SU-DHL-6 (cell line): ENCODE data around the gene KLHL29.
A peak's percentile ranks its signal among the peaks of the same experiment; 100 is the strongest.

ENCODE experiments used
- H2AFZ ChIP-seq: fragments of 200-600 bp; sonication (generic); 2 replicates; pipeline ENCODE4 v1.6.1; 2014; ENCODE audit warnings: low read depth, mild to moderate bottlenecking, moderate library complexity, mixed read lengths, antibody characterized with exemption, low read length; ENCODE audit not compliant: severe bottlenecking
- H3F3A ChIP-seq: fragments of 200-600 bp; shearing (Covaris generic); 2 replicates; pipeline ENCODE4 v1.6.0; 2016; ENCODE audit warnings: antibody characterized with exemption, mild to moderate bottlenecking; ENCODE audit not compliant: insufficient read depth
- H3K27ac ChIP-seq: fragments of 200-600 bp; sonication (generic); 2 replicates; pipeline ENCODE4 v1.5.1; 2016; ENCODE audit warnings: low read depth, mild to moderate bottlenecking, low read length, moderate library complexity, mixed read lengths
- H3K27me3 ChIP-seq: fragments of 200-600 bp; sonication (generic), shearing (Covaris generic); 2 replicates; pipeline ENCODE4 v1.6.0; 2014; ENCODE audit warnings: mild to moderate bottlenecking, low read length
- H3K36me3 ChIP-seq: fragments of 200-600 bp; sonication (generic); 2 replicates; pipeline ENCODE4 v1.6.1; 2014; ENCODE audit warnings: mild to moderate bottlenecking, low read length, mixed read lengths
- H3K4me2 ChIP-seq: fragments of 300-600, 200-600 bp; shearing (Covaris generic), sonication (generic); 2 replicates; pipeline ENCODE4 v1.6.0; 2014; ENCODE audit warnings: low read length, low read depth, mild to moderate bottlenecking; ENCODE audit not compliant: poor library complexity, severe bottlenecking
- H3K4me3 ChIP-seq: fragments of 200-600 bp; sonication (generic); 2 replicates; pipeline ENCODE4 v1.5.1; 2014; ENCODE audit warnings: antibody characterized with exemption, low read length, mild to moderate bottlenecking, mixed read lengths; ENCODE audit not compliant: insufficient read depth, poor library complexity, severe bottlenecking
- H3K79me2 ChIP-seq: fragments of 200-600 bp; sonication (generic); 2 replicates; pipeline ENCODE4 v1.6.1; 2014; ENCODE audit warnings: mild to moderate bottlenecking, low read length, moderate library complexity; ENCODE audit not compliant: insufficient read depth
- H3K9ac ChIP-seq: fragments of 200-600 bp; sonication (generic); 2 replicates; pipeline ENCODE4 v1.7.0; 2014; ENCODE audit warnings: mild to moderate bottlenecking, low read length
- H3K9me2 ChIP-seq: fragments of 200-600 bp; sonication (generic); replicated peaks from 2 replicates; pipeline ENCODE4 v1.6.1; 2014; ENCODE audit warnings: low read length; ENCODE audit not compliant: insufficient read depth
- H3K9me3 ChIP-seq: fragments of 200-600 bp; sonication (generic); 2 replicates; pipeline ENCODE4 v1.6.1; 2014; ENCODE audit warnings: low read length, mixed read lengths; ENCODE audit not compliant: insufficient read depth
- H4K20me1 ChIP-seq: fragments of 200-600 bp; sonication (generic); 2 replicates; pipeline ENCODE4 v1.6.1; 2014; ENCODE audit warnings: low read depth, mild to moderate bottlenecking, antibody characterized with exemption, low read length, moderate library complexity, mixed read lengths
- EZH2phosphoT487 ChIP-seq: fragments of 200-600 bp; sonication (generic), shearing (Covaris generic); conservative IDR thresholded peaks from 2 replicates; pipeline ENCODE4 v1.6.1; 2018; ENCODE audit warnings: mild to moderate bottlenecking, antibody characterized with exemption, low read length, moderate library complexity, mixed read lengths
- TF ChIP-seq, protein P1 (sequence below): fragments of 200-600 bp; sonication (generic); IDR thresholded peaks from one replicate; pipeline ENCODE4 v1.5.1; 2017; ENCODE audit warnings: antibody characterized with exemption, mild to moderate bottlenecking, low read length, moderate library complexity; ENCODE audit not compliant: insufficient read depth, poor library complexity, severe bottlenecking

KLHL29 gene

DNA sequence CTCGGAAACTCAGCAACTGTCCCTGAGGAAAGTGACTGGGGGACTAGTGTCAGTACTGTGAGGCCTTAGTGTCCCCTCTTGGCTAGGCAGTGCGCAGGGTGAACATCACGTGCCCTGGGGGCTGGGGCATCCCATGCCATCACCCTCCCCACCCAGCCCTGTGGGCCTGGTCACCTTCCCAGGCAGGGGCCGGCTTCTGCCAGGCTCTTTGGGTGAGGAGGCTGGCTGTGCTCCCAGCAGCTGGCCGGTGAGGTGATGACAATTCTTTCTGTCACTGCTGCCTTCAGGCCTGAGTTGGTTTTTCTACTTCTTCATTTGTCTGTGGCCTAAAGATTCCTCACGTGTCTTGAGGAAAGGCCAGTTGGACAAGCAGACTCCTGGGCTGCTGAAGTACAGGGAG lies 180.8 kb downstream of the KLHL29 start:
- H3K27me3 ChIP-seq = no peaks in the 10 kb centered on the region
- H3K9me3 ChIP-seq = no peaks in the 10 kb centered on the region
- no peak overlapping the region for H2AFZ ChIP-seq
- H3K4me2 ChIP-seq = no peak overlapping the region
- H3K79me2 ChIP-seq = no peaks in the 10 kb centered on the region
- H3K4me3 ChIP-seq = no peak overlapping the region
- H3K36me3 ChIP-seq = no peaks in the 10 kb centered on the region
- H4K20me1 ChIP-seq = no peaks in the 10 kb centered on the region
- H3K9ac ChIP-seq = no peak overlapping the region
- H3K27ac ChIP-seq = no peak overlapping the region
- TF ChIP-seq, protein P1, sequence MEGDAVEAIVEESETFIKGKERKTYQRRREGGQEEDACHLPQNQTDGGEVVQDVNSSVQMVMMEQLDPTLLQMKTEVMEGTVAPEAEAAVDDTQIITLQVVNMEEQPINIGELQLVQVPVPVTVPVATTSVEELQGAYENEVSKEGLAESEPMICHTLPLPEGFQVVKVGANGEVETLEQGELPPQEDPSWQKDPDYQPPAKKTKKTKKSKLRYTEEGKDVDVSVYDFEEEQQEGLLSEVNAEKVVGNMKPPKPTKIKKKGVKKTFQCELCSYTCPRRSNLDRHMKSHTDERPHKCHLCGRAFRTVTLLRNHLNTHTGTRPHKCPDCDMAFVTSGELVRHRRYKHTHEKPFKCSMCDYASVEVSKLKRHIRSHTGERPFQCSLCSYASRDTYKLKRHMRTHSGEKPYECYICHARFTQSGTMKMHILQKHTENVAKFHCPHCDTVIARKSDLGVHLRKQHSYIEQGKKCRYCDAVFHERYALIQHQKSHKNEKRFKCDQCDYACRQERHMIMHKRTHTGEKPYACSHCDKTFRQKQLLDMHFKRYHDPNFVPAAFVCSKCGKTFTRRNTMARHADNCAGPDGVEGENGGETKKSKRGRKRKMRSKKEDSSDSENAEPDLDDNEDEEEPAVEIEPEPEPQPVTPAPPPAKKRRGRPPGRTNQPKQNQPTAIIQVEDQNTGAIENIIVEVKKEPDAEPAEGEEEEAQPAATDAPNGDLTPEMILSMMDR = no peak
- no peak for TF ChIP-seq EZH2phosphoT487
- no peaks in the 10 kb centered on the region for H3F3A ChIP-seq
- H3K9me2 ChIP-seq = no peaks in the 10 kb centered on the region

DNA sequence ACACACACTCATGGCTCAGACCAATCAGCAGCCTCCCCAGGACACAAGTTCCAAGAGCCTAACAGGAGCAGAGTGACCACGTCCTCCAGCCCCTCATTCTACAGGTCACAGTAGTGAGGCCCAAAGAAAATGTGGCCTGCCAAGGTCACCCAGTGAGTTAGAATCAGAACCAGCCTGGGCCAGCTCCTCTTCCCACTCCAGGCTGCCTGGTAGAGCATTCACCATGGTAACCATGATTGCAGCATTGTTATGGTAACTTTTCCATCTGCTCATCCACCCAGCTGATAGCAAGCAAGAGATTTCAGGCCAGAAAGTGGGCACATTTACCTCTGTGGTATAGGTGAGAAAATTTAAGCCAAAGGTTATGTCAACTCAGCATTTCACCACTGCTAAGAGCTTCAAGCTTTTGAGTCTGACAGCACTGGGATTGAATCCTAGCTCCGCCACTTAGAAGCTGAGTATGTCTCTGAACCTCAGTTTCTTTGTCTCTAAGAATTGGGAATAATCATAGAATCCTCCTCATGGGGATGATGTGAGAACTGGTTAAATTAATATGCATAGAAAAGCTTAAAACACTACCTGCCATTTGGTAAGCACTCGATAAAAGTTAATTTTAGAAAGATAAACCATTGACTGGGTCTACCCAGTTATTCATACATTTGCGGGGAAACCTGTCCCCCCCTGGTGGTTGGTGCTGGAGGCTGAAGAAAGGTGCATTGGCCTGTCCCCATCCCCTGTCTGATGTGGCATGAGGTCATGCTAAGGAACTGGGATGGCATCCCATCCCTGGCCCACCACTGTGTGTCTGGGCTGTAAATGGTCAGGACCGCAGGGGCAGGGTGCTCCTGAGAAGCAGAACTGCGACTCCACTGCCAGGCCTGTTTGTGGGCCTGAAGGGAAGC lies 181.5 kb downstream of the KLHL29 start:
- Histone ChIP-seq H3K9me2 (no peaks in the 10 kb centered on the region), H3K9me3 (no peaks in the 10 kb centered on the region), H3K27me3 (no peaks in the 10 kb centered on the region), H3K79me2 (no peaks in the 10 kb centered on the region), H4K20me1 (no peaks in the 10 kb centered on the region), H3K4me3 (no peak overlapping the region), H3K36me3 (no peaks in the 10 kb centered on the region), H3F3A (no peaks in the 10 kb centered on the region), H3K4me2 (no peak overlapping the region), H2AFZ (no peak overlapping the region), H3K27ac (no peak overlapping the region), H3K9ac (no peak overlapping the region)
- TF ChIP-seq EZH2phosphoT487 = no peak
- TF ChIP-seq, protein P1 = peak; percentile 35

DNA sequence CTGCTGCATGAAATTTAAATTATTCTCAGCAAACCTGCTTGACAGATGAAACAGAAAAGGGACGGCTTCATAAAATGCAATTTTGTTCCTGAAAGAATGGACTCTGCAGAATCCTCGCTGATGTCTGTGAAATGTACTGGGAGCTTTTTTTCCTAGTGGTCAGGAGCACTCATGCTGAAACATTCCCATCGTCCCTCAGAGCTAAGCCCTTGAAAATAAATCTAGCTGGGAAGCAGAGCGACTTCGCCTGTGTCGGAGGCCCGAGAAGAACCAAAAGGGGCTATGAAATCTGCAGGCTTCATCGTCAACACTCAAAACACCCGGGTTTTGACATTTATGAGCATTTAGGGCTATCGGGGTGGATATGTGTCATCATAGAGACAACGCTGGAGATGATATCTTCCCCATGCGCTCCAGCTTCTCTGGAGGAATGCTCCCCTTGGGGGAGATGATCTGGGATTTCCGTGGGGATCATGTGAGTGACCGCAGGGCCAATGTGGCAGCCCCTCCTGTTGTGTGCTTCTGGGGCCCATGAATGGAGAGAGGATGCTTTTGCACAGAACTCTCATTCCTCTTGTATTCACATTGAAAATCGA lies 182.3 kb downstream of the KLHL29 start:
- H3K27me3 ChIP-seq = no peaks in the 10 kb centered on the region
- H3K9ac ChIP-seq = no peak overlapping the region
- H4K20me1 ChIP-seq = no peaks in the 10 kb centered on the region

More for the DNA sequence above, 182.3 kb downstream of the KLHL29 start:
- TF ChIP-seq, protein P1 = no peak
- no peak for TF ChIP-seq EZH2phosphoT487
- Histone ChIP-seq H3K4me3 (no peak overlapping the region), H3K27ac (no peak overlapping the region), H3K4me2 (no peak overlapping the region), H3K79me2 (no peaks in the 10 kb centered on the region), H3K36me3 (no peaks in the 10 kb centered on the region), H3K9me2 (no peaks in the 10 kb centered on the region), H2AFZ (no peak overlapping the region), H3K9me3 (no peaks in the 10 kb centered on the region), H3F3A (no peaks in the 10 kb centered on the region)
